HG02610 (cell line): ENCODE measurements around the gene STT3A.

Source experiments
- ATAC-seq: cut with Tn5 transposase; IDR thresholded peaks from one replicate; pipeline ENCODE4 v1.9.1; 2021; ENCODE audit warnings: mild to moderate bottlenecking, moderate library complexity; ENCODE audit not compliant: unreplicated experiment

STT3A gene

GRCh38 chr11:125649465-125650166 lies 57.0 kb downstream of the STT3A start:
- ATAC-seq: no peak

GRCh38 chr11:125662689-125663088 lies 70.0 kb downstream of the STT3A start:
- ATAC-seq: no peak

GRCh38 chr11:125663910-125664309 lies 71.3 kb downstream of the STT3A start:
- no peak for ATAC-seq

DNA sequence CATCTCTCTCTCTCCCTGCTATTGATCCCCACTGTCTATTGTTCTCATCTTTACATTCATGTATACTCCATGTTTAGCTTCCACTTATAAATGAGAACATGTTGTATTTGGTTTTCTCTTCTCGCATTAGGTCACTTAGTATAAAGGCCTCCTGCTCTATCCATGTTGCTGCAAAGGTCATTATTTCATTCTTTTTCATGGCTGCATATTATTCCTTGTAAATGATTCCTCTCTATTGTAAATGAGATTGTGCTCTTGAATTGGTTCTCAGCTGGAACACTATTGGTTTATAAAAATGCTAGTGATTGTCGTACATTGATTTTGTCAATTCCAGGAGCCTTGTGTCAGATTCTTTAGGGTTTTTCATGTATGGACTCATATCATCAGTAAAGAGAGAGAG lies 74.5 kb downstream of the STT3A start:
- no peak for ATAC-seq

DNA sequence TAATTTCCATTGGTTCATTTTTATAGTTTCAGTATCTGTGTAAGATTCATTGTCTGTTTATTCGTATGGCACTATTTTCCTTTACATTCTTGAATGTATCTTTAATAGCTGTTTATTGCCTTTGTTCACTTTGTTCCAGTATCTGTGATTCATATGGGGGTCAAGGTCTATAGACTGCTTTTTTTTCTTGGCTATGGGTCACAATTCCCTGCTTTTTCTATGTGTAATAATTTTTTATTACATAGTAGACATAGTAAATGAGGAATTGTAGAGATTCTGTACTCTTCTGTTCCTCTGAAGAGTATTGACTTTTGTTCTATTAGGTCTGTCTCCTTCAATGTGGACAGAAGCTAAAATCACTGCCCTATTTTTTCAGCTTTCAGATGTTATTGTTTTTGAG lies 77.5 kb downstream of the STT3A start:
- ATAC-seq: no peak

GRCh38 chr11:125671561-125671960 lies 78.9 kb downstream of the STT3A start:
- ATAC-seq: no peak
